Sciatic nerve (tissue), 2 donors: Measurements from ENCODE around the gene COMMD10. TPM values are rescaled to one million over a fixed set of nuclear protein-coding genes. Genes with fewer than 3 reads are reported as not detected.

Source experiments
- ATAC-seq: fragments of 200-7000 bp; cut with Tn5 transposase; one replicate; pipeline ENCODE4 v1.9.1; 2020; ENCODE audit warnings: mild to moderate bottlenecking, moderate library complexity
- DNase-seq: peaks from one replicate; pipeline ENCODE4 v3.0.0-alpha.2; 2020; ENCODE audit warnings: low spot score
- intact Hi-C: fragments of 100-400 bp; cut with DNase I; formaldehyde crosslinking; loops from one replicate; pipeline ENCODE4 v1.14.2; 2022
- total RNA-seq: library from RNA; stranded (reverse); fragmentation: NEBNext Ultra II Directional; extraction: Animal tissue kit (Norgen Biotek cat#: 25700); gene quantifications from one replicate; pipeline ENCODE4 v1.2.1, GENCODE V29; 2021
- donor health status: DM: no; HTN: no; CAD: no.
- donor health status: DM: no; HTN: no; CAD: no.

The COMMD10 gene
- total RNA-seq, 1 donor from 2014 or later, result 33.3 TPM

DNA sequence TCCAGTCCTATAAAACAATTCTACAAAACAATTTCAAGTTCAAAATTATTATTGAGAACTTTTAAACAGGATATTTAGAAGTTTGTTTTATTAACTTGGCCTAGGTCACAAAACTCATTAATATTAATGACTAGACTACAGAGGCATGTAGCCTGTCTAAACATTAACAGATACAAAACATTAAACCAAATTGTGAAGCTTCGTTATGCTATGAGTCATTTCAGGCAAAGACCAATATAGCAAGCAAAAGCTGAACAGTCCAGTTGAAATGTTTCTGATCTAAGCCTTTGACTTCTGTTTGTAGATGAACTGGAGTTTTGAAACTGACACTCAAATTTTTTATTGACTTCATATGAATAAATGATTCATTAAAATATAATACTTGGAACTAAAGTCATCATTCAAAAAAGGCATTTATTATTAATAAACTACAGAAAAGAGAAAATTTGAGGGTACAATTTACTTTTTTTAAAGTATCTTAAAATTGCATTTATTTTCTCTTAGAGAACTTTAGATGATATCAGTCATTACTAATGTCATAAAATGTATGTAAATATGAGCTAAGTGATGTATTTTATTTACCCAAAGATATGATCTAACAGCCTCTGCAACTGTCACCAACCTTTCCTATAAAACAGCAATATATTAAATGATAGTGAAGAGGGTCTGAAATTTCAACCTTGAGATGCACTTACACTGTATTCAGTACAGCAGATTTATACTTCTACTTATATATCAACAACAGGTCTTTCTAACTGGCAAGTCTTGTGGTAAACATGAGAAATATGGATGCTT is 188.8 kb downstream of the COMMD10 start:
- intact Hi-C loops, result no loop called here
- no peak for ATAC-seq
- no peak for DNase-seq

DNA sequence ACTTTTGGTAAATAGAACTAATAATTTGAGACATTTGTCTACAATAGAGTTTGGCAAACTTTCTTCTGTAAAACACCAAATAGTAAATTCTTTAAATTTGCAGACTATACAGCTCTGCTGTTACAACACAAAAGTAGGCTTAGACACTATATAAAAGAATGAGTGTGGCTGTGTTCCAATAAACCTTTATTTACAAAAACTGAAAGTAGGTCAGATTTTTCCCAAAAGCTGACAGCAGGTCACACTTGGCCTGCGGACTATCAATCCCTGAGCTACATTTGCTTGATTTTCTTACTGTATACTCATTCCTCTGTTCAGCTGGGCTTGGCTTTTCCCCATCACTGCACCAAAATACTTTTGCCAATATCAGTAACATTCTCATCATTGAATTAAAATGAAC is 189.4 kb downstream of the COMMD10 start:
- DNase-seq, result no peak
- no peak for ATAC-seq
- intact Hi-C loops, result no loop called here

DNA sequence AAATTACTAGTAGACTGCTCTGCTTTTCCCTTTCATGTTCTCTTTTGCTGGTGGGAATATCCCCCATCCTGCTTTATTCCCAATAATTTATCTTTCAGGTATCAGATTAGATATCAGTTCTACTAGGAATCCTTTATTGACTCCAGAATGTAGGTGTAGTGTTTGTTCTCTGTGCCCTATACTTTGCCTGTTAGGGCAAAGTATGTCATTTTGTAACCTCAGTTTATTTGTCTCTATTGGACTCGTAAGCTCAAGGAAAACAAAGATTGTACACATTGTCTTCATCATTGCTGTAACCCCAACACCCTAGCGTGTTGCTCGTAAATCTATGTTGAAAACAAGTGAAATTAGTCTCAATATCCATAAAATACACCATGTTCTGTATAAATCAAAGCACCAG is 190.5 kb downstream of the COMMD10 start:
- DNase-seq (no peak), ATAC-seq (no peak)
- intact Hi-C loops, result no loop called here

DNA sequence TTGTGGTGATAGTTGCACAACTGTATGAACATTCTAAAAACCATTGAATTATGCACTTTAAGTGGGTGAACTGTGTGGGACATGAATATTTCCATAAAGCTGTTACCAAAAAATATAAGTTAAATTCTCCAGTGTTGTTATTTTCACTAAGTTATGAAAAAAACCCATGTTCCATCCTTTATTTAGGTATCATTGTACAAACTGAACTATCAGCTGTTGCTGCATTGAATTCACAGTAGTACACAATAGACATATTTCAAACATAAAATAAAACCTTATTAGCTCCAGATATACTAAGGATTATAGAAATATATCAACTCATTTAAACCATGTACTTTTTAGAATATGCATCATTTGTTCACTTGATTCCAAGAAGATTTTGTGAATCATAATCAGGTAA is 192.1 kb downstream of the COMMD10 start:
- DNase-seq, result no peak
- intact Hi-C loops, result no loop called here
- ATAC-seq, result no peak

DNA sequence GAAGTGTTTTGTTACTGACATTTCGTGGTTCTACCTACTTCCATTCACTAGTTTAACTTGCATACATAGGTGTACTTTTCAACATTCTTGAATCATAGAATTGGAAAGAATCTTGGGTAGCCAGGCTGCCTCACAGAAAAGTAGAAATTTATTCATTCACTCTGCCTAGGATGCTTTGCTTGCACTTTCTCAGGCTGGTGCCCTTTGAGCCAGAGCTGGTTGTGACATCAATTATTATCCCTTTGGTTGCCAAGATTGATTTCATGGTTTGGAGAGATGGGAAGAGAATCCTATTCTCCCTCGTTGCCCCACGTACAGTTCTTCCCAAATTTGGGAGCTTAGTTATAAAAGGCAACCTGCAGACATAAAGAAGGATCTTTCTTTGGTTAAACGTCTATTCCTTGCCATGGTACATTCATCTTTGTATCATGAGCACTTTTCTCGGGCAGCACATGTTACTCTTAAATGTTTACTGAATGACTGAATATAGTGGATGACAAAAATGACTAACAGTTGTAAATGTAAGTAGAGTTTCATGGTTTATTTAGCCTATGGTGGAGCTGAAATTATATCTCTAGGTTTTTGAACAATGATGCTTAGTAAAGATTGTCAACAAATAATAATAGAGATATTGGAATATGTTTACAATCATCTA is 195.5 kb downstream of the COMMD10 start:
- intact Hi-C loops, result no loop called here
- ATAC-seq, result no peak
- DNase-seq, result no peak

DNA sequence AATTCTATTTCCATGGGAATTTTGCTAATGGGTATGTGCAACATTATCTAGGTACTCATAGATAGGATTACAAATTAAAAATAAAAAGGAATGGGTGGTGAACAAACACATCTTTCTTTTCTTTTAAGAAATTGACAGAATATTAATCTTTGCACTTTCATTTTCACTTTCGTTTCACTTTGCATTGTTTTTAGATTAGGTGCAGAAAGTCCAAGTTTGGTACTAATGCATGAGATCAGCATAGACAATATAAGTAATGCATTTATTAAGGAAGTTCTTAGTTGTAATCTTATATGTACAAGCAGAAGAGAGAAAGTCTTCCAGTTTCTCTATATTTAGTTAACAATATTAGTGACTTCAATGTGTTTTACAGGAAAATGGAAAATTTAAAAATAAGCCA is 196.5 kb downstream of the COMMD10 start:
- no peak for DNase-seq
- no peak for ATAC-seq
- intact Hi-C loops, result no loop called here

DNA sequence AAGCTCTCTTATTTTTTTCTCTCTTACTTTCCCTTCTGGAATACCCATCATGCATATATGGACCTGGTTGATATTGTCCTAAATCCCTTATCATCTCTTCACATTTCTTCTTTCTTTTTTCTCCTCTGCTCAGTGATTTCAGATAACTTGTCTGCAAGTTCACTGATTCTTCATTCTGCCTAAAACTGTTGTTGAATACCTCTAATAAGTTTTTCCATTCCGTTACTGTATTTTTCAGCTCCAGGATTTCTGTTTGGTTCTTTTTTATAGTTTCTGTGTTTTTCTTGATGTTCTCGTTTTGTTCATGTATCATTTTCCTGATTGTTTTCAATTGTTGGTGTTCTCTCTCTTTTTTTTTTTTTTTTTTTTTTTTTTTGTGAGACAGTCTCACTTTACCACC is 203.7 kb downstream of the COMMD10 start:
- ATAC-seq (no peak), DNase-seq (no peak)
- intact Hi-C loops, result no loop called here

DNA sequence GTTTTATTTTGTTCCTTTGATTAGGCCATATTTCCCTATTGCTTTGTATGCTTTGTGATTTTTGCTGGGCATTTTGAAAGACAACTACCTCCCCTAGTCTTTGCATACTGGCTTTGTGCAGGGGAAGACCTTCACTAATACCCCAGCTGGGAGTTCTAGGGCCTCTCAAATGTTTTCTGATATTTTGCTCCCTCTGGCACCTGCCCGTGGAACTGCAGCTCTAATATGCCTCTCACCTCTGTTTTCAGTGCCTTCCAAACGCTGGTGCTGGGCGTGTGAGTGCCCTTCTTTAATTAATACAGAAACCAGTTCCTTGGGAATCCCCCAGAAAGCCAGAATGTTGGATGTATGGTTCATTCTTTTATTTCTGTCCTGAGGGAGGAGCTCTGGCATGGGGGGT is 204.5 kb downstream of the COMMD10 start:
- intact Hi-C loops, result no loop called here
- ATAC-seq, result no peak
- no peak for DNase-seq

DNA sequence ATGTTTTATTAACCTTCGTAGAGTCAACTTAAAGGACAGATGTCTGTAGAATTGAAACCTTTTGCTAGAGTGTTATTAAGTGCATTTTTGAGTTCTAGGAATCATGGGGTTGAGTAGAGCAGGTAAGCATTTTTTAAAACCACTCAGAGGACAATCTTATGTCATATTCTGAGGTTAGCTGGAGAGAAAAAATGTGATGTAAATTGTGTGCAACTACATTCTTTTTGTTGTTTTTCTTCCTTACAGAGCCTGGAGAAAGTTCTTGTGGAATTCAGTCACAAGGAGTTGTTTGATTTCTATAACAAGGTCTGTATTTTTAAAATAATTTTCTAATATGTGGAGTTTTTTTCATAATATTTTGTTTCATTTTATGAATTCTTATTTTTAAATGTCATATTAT is 206.4 kb downstream of the COMMD10 start:
- intact Hi-C loops, result no loop called here
- ATAC-seq (no peak), DNase-seq (no peak)

DNA sequence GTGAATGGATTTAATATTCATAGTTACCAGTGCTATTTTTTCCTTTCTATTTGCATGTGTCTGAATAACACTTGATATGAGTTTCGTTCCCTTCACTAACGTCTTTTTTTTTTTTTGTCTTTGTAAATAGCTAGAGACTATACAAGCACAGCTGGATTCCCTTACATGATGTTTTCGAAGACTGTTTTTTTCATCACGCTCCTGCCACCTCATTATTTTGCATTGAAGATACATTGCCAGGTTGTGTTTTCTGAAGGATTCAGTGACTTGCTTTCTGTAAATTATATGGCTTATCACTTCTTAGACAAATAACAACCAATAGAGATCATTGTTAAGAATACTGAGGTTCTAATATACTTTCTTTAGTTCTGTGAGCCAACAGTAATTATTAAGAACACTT is 207.5 kb downstream of the COMMD10 start:
- DNase-seq (no peak), ATAC-seq (no peak)
- intact Hi-C loops, result no loop called here

DNA sequence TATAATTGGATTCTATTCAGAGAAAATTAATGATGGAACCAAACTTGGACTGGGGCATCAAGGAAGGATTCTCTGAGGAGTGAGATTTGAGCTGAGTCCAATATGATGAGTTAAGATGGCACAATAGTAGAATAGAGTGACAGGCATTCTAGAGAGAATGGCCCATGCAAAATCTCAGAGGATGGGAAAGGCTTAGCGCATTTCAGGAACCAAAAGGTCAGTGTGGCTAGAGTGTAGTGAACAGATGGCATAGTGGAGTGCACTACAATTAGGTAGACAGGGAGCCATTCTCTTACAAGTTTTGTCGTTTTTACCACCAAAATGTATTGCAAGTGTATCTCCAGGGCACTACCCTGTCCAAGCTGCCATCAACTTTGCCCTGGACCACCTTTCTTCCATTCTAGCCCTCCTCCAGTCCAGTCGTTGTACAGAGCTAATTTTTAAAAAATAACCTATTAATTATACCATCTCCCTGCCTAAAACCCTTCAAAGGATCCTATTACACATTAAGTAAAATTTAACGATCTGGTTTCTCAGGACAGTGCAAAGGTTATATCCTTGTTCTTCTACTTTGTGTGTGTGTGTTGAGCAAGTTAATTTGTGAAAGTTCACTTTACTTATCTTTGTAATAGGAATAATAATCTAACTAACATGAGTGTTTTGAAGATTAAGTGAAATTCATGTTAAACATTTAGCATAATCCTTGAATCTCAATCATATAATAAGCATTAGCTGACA is 211.7 kb downstream of the COMMD10 start:
- ATAC-seq, result no peak
- no peak for DNase-seq
- intact Hi-C loops, result no loop called here

DNA sequence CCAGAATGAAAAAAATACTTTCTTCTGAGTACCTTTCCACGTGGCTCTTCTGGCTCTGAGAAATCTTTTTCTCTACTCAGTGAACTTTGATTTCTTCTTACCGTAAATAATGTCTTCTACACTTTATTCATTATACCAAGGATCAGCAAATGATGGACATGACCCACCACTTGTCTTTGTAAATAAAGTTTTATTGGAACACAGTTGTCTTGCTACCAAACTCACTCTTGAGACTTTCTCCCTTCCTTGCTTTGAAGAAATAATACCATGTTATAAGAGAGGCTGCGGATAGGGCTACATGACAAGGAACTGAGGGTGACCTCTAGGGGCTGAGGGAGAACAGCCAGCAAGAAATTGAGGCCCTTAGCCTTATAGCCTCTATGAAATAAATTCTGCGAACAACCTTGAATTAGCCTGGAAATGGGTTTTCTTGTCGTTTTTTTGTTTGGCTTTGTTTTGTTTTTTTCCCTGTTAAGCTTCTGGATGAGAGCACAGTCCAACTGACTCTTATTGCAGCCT is 212.5 kb downstream of the COMMD10 start:
- DNase-seq, result no peak
- no peak for ATAC-seq
- intact Hi-C loops, result no loop called here

DNA sequence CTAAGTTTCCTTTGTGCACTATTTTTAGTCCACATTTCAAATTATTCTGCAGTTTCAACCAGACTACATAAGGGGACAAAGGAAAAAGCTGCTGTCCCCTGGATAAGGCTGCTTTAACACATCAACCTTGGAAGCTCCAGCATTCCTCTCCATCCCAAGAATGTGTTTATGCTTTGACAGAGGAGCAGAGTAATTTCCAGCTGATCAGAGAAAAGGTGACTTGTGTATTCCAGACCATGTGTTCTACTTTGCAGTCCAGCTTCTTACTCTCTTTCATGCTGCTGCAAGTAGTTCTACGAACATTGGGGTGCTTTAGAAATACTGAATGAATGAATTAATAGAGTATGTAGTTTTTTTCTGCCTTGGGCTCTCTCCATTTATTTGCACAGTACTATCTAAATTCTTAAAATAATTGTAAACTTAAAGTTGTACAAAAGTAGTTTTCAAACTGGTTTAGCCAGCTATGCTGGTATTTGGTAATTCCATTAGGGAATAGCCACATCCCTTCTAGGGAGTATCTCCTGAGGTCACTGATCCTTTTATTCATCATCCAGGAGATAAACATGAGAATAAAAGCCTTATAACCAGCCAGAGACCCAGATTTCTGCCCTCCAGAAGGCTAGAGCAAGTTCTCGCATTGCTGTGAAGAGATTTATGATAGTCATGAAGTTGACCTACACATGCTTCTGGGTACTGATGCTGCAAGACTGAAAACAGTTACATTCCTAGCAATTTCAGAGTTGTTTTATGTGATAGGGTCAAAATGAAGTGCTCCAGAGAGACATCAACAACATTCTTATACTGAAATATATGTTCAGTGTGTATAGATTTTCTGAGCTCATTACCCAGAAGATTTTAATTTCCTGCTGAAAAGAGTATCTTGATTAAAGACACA is 215.2 kb downstream of the COMMD10 start:
- intact Hi-C loops, result no loop called here
- DNase-seq (no peak), ATAC-seq (no peak)

DNA sequence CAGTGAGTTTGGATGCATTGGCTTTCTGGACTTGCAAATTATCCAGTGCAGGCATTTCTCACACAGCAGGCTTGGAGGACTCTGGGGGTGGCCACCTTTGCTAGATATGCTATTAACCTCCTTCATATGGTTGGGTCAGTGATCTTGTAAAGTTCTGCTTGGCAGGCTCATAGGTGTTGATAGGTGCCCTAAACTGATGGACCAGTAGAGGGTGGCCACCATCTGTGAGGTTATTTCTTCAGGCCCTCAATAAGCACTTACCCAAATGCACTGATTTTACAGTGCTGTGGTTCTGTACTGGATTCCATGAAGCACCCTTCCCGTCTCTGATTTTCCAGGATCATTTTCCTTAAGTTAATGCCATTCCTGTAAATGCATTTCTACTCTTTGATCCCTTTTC is 216.3 kb downstream of the COMMD10 start:
- no peak for ATAC-seq
- no peak for DNase-seq
- intact Hi-C loops, result no loop called here

DNA sequence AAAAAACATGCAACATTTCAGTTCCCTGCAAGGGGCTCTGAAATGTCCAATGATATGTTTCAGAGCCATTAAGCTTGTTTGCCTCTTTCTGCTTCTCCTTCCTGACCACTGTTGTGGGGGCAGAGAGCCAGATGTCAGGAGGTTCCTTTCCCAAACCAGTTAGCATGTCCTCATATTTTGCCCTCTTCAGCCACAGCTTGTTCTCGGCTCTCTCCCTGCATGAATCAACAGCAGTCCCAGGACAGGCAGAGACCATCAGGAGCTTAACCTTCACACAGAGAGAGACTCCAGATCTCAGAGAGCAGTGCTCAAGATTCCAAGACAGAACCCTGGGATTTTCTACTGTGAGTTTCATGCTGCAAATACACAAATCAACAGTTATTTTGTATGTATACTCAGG is 218.5 kb downstream of the COMMD10 start:
- no peak for DNase-seq
- ATAC-seq, result no peak
- intact Hi-C loops, result no loop called here

DNA sequence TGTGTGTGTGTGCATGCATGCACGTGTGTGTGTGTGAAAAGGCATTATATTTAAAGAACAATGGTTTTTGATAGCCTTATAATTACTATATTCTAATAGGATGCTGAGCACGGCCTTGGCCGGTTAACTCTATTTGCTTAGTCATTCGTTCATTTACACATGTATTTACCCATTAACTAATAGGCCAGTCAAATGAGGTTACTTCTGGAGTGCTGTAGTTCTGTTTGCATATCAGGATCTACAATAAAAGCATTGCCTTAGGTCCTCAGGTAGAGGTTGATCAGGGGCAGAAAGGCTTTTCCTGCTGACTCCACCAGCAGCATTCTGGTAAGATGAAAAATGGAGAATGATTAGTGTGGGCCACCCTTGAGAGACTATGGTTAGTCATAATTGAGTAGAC is 219.0 kb downstream of the COMMD10 start:
- intact Hi-C loops, result no loop called here
- DNase-seq, result no peak
- ATAC-seq, result no peak

DNA sequence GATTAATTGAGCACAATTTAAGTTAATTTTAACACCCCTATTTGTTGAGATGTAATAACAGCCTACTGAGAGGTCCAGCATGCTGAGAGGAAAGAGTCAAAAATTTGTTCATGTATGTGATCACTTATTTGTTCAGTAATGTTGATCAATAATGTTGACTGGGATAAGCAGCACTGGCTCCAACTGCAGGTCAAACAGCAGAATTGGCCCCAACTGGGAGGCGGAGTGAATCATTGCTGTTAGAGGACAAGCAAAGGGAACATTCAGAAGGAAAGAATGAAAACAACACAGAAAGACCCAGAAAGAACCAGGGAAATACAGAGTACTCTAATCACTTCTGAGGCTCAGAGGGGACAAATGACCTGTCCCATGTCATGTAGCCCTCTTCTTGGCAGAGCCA is 221.1 kb downstream of the COMMD10 start:
- intact Hi-C loops, result no loop called here
- no peak for ATAC-seq
- no peak for DNase-seq

DNA sequence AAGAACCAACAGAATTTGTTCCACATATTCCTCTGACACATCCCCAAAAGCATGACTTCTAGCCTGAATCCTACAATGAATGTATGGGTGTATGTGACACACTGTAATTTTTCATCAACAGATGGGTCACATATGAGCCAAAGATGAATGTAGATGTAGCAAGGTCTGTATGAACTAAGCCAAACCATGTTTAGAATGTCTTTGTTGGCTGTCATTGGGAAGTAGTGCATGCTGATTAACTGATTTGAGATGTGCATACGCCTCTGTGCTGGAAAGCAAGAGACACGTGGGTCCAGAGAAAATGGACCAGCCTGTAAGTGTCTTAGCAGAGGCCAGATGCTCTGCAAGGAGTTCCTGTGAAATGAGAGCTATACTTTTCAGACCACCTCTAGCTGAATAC is 222.0 kb downstream of the COMMD10 start:
- intact Hi-C loops, result no loop called here
- DNase-seq, result no peak
- no peak for ATAC-seq

DNA sequence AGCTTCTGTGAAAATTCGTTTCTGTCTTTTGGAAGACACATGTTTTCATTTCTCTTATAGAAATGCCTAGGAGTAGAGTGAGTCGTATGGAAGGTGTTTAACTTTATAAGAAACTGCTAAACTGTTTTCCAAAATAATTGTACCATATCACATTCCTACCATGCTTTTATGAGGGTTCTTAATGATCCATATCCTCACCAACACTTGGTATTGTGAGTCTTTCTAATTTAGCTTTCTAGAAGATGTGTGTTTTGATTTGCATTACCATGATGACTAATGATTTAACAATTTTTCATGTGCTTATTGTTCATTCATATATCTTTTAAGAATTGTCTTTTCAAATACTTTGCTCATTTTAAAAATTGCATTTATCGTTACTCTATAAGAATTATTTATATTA is 223.6 kb downstream of the COMMD10 start:
- ATAC-seq (no peak), DNase-seq (no peak)
- intact Hi-C loops, result no loop called here
